Activated T-cell treated with anti-CD3 and anti-CD28 coated beads, Interleukin-2, amount 50 U/mL, for 1 hour (primary cell): ENCODE results near the gene ZBED3.
A peak's percentile ranks its signal among the peaks of the same experiment; 100 is the strongest.
"Not testable (repeated sequence)": the region's sequence is repeated elsewhere in the genome, so short reads cannot be mapped to it uniquely, and the experiment has no call there.

Experiments
- DNase-seq: peaks from one replicate; pipeline ENCODE4 v3.0.0-alpha.2; 2020

ZBED3 gene

DNA sequence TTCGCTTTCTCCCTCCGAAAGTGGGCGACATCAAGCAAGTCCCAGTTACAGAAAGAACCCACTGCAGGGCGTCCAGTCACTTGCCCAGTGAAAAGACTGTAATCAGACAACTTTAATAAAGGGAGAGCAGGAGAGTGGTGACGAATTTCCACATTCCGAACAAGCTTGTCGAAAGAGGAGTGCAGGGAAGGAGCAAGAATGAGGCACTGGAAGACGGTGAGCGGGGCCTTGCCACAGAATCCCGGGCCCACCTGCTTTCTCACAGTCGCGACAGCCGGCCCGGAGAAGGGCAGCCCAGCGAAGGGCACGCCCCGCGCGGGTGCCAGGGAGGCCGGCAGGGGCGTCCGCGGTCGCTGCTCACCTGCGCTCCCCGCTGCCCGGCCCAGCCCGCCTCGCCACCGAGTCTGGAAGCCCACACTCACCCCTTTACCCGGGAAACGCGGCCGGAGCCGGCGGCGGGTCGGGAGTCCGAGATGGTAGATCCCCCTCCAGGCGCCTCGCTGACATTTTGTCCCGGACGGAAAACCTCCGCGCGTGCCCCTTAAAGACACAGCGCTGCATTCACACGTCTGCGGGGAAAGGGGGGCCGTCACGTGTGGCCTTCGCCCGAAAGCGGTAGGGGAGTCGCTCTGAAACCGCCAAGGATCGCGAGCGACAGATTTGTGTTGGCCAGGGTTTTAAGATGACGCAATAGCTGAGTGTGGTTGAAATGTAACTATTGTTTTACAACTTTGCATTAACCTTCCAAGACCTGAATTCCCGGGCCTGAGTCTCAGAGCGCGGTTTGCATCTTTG, at the start of gene ZBED3:
TSS of gene ZBED3 (minus strand) at position 597 of the 795 bp plus-strand sequence. CDS start 9,407 bp downstream, outside the sequence.
- peak; percentile 64 for DNase-seq

GRCh38 chr5:77133061-77133758, 46.1 kb upstream of the ZBED3 start:
- DNase-seq: no peak

DNA sequence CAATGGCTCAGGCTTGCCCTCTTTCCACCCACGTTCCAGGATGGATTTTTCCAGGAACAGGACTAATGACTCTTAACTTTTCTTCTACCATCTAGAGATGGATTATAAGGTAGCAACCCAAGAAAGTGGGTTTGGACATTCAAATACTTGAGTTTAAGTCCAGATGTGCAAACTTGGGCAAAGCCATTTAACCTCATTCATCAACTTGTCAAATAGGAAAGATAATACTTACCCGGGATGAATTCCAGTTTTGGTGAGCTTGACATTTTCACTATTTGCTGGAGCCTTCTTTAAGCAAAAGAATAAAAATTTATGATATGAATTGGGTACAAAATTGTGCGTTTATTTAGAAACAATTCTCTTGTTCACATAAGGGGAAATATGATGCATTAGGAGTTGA, 44.3 kb upstream of the ZBED3 start:
- DNase-seq: no peak

DNA sequence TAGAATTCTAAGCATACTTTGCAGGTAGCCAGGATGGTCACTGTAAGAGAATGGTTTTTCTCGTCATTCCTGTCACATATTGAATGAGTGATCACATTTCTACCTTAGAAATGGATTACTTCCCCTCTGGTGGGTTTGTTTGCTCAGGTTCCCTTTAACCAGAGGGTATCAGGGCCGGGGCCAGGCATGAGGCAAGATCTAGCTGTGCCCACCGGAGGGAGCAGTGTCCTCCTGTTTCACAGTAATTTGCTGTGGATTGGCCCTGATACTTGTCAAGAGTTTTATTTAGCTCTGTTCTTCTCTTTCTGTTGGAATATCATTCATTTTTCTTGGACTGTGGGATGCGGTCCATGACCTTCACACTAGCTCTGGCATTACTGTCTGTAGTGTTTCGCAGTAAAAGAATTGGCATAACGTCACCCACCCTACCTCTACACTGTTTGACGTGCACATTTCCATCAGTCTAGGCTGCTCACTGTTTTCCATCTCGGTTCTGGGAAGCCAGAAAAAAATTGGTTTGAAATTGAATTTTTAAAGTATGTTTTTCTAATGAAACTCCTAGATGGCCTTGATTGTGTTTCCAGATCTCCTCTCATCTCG, 42.4 kb upstream of the ZBED3 start:
- DNase-seq: no peak

DNA sequence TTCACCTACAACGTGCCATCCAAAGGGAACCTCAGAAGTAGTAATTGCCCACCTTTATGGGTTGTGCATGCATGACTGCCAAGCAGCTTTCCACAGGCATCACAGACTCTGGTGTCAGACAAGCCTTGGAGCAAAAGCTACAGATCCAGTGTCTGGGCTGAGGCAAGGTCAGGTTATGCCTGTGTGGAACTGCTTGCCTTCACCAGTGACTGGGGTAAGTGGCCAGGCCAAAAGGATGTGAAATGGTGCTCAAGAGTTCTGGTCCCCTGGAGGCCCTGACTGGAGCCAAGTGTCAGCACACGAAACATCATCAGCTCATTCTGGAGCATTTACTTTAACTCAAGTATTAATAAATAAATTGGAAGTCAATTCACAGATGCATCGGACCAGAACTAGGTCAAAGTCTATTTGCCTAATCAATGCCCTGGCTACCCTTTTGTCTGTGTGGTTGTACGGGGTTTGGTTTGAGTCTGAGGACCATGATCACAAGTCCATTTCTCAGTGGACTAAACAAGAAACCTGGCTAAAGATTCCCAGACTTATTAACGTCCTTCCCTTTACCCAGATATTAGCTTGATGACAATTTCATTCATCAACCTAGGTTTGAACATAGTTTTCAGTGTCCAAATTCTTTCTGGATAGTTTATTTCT, 41.5 kb upstream of the ZBED3 start:
- DNase-seq: no peak

DNA sequence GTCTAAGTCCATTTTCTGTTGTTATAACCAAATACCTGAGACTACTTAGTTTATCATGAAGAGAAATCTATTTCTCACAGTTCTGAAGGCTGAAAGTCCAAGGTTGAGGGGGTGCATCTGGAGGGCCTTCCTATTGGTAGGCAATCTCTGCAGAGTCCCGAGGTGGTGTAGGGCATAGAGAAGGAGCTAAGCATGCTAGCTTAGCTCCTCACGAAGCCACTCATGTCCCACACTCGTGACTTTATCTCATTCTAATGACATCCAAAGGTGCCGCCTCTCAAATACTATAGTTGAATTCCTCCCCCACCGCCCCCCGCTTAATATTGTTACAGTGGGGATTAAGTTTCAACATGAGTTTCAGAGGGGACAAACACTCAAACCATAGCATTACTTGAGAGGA, 36.0 kb upstream of the ZBED3 start:
- DNase-seq: no peak

DNA sequence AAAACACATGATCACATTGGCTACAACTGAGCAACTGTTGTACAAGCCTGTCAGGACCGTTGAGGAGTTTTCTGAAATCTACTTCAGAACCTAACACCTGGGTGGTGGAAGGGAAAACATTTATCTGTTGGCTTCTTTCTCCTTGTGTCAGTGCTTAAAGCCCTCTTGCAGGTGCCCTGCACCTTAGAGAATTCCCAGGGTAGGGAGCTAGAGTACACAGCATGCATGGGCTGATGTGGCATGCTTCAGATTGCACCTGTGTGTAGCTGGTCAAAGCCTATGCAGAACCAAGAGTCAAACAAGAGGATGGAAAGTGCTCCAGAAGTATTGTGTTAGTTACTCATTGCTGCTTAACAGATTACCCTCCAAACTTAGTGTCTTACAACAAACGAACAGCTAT, 33.6 kb upstream of the ZBED3 start:
- DNase-seq: no peak

- no peak for DNase-seq
Measured at GRCh38 chr5:77120086-77120485, 33.0 kb upstream of the ZBED3 start.

DNA sequence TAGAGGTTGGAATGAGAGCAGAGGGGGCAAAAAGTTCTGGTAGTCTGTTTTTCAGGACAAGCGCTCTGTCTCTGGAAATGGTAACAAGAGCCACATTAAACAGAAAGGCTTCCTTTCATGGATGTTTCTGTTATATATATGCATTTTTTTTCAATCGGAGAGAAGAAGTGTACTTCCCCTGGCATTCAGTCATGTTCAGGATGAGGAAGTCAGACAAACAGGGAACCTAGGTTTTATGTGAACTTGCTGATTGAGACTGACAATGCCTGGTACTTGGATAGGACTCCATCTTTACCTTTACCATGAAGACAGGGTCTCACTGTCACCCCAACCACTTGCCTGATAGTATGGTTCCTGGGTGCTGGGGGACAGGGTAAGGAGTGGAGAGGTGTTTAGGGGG, 30.1 kb upstream of the ZBED3 start:
- no peak for DNase-seq

DNA sequence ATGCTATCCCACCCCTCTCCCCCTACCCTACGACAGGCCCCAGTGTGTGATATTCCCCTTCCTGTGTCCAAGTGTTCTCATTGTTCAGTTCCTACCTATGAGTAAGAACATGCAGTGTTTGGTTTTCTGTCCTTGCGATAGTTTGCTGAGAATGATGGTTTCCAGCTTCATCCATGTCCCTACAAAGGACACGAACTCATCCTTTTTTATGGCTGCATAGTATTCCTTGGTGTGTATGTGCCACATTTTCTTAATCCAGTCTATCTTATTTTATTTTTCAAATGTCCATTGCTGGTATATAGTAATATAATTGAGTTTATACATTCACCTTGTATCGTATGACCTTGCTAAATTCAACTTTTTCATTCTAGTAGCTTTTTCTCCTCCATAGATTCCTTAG, 19.9 kb upstream of the ZBED3 start:
- DNase-seq: not testable (repeated sequence)

DNA sequence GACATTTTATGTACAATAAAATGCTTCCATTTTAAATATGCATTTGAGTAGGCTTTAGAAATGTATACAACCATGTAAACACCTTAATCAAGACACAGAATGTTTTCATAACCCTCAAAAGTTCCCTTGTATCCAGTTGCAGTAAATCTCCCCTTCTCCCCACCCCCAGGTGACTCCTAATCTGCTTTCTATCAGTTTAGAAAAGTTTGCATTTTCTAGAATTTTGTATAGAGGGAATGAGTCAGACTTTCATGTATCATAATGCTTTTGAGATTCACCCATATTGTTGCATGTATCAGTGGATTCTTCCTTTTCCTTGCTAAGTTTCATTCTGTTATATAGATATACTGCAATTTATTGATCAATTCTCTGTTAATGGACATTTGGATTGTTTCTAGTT, 17.7 kb upstream of the ZBED3 start:
- DNase-seq: no peak

- no peak for DNase-seq
Measured at GRCh38 chr5:77103457-77103856, 16.4 kb upstream of the ZBED3 start.

- no peak for DNase-seq
Measured at GRCh38 chr5:77102549-77102948, 15.5 kb upstream of the ZBED3 start.

DNA sequence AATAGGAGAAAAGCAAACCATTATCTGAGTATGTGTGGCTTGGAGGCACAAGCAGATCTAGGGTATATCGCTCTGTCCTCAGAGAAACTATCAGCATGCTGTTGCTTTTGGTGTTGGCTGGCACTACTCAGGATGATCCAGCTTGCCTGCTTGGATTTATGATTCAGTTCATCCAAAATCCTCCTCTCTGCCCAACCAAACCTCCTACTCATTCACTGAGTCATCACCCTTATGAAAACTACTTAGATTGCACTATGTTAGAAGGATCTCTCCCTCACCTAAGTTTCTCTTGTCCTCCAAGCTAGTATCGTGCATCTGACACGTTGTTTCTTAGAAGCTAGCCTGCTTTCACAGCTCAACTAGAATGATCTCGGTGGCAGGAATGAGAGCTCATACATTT, 14.2 kb upstream of the ZBED3 start:
- DNase-seq: no peak

DNA sequence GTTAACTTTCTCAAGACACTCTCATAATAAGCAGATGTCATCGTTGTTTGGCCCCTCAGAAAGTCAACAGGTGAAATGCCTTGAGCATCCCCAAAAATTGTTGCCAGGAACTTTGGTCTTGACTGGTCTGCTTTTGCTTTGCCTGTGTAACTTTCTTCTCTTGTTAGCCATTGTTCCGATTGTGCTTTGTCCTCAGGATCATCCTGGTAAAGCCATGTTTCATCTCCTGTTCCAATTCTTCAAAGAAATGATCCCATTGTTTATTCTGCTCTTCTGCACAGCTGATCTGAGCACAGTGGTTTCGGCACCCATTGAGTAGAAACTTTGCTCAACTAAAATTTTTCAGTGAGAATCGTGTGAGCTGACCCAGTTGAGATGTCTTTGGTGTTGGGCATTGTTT, 8.1 kb upstream of the ZBED3 start:
- no peak for DNase-seq

GRCh38 chr5:77087484-77088261, 588 bp upstream of the ZBED3 start:
- no peak for DNase-seq

DNA sequence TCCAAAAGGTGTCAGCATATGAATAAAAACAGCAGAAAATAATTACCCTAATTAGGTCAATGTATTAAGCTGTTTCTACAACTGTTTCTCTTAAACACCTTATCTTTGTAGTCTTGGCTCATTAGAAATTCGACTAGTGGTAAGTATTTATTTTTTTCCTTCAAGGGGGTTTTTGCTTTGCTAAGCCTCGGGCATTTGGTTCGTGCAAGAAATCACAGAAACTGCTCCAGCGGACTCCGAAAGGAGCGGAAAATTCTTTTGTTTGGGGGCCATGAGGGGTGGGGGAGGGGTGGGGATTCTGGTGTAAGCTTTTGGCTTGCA, 757 bp downstream of the ZBED3 start:
- DNase-seq: no peak

DNA sequence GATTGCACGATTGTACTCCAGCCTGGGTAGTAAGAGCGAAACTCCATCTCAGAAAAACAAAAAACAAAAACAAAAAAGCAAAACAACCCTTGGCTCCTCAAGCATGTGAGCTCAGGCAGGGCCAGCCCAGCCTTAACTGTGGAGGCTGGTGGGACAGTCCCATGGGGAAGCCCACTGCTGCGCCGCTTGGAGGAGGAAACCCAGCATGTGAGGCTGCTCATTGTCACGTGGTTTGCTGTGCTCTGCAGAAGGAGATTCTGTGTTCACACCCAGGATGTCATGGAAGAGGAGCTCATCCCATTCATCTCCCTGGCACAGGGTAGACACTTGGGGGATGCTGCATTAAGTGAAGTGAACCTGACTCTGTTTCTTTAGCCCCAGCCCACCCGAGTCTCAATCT, 4.0 kb downstream of the ZBED3 start:
- no peak for DNase-seq

DNA sequence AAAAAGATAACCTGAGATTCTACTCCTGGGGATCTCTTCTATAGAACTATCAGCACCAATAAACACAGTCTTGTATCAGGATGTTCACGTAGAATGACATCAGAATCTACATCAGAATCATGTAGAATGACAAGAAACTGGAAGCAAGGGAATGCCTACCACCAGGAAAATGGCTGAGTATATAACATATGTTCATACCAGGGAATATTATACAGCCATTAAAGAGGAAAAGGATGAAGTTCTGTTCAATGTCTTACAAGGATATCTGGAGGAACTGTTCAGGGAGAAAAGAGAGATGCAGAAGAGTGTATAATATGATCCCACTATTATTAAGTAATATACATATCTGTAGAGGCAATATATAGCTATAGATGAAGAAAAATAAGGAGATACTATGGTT, 4.8 kb downstream of the ZBED3 start:
- DNase-seq: no peak

- DNase-seq: no peak
Measured at GRCh38 chr5:77080905-77081304, 6.2 kb downstream of the ZBED3 start.

DNA sequence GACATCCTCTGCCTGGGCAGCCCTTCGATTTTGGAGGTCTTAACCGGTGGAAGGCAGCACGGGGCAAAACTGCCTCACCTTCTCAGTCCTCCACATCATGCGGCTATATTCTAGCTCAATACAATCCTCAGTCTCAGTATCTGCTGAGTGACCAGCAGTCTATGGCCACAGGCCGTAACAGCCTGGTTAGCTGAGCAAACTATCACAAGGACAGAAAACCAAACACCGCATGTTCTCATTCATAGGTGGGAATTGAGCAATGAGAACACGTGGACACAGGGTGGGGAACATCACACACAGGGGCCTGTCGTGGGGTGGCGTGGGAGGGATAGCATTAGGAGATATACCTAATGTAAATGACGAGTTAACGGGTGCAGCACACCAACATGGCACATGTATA, 6.6 kb downstream of the ZBED3 start:
- not testable (repeated sequence) for DNase-seq

GRCh38 chr5:77077829-77078176, 9.3 kb downstream of the ZBED3 start:
- DNase-seq: no peak
